HG03571 (cell line): Measurements from ENCODE around the gene GTF3A.

Experiments
- ATAC-seq: cut with Tn5 transposase; IDR thresholded peaks from one replicate; pipeline ENCODE4 v1.9.1; 2021; ENCODE audit not compliant: unreplicated experiment

Gene GTF3A

DNA sequence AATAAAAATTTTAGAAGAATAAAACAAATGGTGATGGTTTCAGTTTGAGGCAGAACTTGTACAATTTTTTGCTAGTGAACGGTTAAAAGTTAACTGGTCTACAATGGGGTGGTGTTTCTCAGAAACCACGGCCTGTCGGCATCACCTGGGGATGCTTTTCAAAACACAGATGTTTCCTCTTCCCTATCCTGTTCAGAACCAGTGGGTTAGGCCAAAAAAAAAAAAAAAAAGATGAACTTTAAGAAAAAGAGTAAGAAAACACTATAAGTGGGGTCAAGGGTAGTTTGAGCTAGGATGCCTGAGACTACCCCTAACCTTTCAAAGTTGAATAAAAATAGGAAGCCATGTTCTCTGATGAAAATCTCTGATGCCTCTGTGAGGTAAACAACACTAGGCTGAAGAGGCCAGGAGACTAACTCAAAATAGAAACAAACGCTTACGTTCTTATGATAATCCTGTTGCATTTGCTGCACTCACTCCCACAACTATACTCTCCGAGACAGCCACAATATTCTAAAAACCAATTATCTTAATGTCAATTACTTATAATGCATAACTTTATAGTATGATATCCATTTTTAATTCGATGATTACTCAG is 22.7 kb downstream of the GTF3A start:
- no peak for ATAC-seq

DNA sequence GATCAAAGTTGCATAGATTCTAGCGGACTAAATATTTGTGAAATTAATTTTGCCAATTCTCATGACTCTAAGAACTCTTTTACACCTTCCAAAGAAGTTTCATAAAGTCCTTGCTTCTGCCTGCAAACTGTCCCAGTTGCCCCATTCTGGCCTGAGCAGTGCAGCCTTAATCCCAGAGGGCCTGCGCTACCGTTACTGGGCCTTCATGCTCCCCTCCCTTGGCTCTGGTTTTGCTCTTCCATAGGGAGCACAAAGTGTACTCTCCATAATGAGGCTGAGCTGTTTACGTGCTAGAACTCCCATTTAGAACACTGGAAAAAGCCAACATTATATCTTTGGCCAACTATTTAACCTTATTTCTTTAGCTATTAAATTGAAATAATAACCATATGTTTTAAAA is 23.9 kb downstream of the GTF3A start:
- ATAC-seq: no peak

DNA sequence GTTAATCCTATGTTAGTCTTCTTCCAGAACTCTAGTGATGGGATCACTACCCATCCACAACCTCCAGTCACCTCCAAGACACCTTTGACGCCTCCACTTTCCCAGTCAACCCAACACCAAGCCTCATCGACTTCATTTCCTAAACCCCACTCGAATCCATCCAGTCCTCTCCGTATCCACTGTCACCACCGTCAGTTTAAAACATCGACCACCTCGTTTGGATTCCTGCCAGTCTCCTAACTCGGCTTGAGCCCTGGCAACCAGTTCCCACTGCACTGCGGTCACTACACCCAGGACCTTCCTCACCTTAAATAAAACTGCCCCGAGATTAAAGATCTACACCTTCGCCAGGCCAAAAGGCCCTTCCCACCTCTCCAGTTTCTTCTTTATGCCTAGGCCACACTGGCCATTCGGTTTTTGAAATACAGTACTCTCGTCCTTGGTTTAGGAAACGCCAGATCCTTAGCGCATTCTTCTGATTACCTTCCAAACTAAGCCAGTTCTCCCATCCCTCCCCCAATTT is 24.7 kb downstream of the GTF3A start:
- no peak for ATAC-seq

DNA sequence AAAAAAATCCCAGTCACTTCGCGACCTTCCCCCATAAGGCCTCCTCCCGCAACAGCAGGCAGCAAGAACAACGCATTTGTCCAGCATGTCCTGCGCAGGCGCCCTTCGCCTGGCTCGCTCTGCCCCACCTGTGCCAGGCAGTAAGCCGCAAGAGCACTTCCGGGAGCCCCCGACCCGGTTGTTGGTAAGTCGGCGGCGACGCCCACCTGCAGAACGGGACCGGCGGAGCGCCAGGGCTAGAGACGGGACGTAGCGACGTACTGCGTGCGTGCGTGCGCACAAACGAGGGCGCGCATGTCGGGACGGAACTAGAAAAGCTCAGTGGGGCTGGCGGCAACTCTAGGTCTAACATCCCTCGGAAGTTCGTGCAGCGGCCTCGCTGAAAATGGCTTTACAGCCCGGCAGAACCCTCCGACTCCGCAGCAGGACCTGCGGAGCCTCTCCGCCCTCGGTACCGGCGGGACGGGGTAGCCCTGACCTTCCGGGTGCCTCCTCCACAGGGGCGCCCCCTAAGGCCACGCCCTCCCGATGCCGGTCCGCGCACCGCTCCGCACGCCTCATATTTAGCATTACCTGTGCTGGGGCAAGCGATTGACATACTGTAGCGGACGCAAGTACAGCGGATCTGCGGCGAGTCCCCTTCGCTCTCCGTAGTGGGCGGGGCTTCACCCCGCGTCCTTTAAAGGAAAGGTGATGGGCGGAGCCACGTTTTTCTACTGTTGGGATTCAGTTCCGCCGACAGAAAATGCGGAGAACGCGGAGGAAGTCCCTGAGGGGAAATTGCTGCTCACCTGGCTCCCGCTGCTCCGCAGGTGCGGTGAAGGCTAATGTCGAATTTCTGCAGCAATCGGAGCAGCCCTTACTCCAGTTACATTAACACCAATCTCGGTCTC is 25.8 kb downstream of the GTF3A start, which contains the start of gene MTIF3:
TSS of gene MTIF3 (minus strand) at position 629 of the 893 bp plus-strand sequence. CDS start 10,116 bp downstream, outside the sequence.
- ATAC-seq: peak; percentile 81

DNA sequence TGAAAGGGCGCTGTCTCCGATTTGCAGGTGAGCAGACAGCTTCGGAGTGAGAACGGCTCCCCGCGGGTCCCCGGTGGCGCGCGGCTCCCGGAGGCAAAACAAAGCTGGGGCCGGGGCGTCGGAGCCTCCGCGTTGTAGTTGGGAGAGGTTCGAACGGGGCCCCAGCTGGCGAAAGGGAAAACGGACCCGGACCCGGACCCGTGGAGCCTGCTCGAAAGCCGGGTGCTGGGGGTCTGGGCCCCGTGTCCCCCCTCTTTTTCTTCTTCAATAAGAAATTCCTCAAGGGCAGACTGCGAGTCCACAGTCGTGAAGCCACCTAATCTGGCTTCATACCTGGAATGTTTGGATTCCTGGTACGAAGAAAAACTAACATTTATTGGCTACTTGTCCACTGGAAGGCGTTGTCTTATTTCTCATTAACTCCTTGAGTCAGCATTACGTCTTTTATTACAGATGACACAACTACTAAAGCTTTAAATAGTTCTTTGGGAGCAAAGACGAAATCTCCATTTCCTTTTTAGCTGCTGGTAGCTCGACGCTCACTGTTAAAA is 26.6 kb downstream of the GTF3A start:
- ATAC-seq: no peak

DNA sequence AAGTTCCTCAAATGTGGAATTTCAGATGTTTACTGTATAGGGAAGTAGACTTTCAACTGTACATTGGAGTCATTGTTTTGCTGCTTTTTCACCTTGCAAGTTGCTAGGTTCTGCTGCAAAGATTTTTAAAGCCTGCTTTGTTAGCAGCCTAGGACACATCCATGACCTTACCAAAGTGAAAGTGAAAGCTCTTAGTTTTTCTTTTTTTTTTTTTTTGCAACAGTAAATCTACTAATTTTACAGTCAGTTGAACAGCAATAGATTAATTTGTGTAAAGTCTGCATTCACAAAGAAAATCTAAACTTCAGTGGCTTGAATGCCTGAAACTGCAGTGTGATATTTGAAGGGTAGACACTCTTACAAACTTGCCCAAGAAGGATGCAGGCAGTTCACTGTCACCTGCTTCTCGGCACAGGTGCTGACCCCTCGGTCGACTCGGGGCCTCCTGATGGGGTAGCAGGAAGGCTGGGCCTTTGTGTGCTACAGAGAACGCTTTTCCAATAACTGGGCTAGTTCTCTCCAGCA is 31.0 kb downstream of the GTF3A start:
- no peak for ATAC-seq

DNA sequence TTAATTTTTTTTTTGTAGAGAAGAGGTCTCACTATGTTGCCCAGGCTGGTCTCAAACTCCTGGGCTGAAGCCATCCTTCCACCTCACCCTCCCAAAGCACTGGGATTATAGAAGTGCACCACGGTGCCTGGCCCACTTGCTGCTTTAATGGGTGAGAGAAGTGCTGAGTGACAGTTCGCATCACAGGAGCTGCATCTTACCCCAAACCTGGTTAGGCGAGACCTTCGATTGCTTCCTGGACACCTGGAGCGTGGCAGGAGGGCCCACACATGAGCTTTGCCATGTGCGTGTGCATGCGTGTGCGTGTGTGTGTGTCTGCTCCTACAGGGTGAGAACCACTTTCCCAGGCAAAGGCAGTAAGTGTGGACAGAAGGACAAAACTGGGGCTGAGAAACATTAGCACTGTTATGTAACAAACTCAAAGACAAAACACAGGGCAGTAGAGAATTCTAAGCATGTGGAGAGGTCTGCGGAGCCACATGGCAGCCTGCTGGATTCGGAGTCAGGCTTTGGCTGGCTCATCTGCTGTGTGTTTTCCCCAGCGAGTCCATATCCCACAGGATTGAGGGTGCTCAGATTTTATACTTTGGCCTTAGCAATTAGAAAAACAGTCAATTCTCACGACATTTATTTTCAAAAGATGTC is 37.6 kb downstream of the GTF3A start:
- ATAC-seq: no peak

DNA sequence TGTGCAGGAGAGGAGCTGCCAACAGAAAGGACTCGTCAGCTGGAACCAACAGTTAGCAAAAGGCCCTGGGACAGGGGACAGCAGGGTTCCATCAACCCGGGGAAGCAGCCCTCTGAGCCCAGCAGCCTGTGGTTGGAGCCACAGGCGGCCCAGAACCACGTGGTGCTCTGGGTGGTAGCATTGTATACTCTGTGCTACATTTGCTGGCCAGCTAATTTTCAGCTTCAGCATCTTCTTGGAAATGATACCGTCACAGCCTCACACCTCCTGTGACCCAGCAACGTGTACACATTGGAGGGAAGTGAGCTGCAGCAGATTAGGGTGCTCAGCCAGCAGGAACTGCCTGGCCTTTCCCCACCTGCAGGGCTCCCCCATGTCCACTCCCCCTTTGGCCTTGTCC is 39.1 kb downstream of the GTF3A start:
- no peak for ATAC-seq

DNA sequence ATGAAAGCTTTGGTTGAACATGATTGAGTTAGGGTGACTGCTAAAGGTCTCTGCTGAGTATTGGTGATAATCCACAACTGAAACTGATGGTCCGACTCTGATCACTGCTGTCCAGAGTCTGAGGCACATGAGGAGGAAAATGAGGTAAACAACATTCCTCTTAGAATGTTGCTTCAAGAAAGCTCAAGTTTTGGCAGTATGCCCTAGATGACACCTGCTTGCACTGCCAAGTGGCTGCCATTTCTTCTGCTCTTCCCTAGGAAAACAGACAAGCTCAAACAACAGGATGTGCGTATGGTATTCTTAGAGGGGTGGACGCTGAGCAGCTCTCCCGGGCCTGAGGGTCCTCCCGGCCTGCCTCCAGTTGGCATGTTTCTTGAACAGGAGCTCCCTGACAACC is 41.2 kb downstream of the GTF3A start:
- no peak for ATAC-seq

DNA sequence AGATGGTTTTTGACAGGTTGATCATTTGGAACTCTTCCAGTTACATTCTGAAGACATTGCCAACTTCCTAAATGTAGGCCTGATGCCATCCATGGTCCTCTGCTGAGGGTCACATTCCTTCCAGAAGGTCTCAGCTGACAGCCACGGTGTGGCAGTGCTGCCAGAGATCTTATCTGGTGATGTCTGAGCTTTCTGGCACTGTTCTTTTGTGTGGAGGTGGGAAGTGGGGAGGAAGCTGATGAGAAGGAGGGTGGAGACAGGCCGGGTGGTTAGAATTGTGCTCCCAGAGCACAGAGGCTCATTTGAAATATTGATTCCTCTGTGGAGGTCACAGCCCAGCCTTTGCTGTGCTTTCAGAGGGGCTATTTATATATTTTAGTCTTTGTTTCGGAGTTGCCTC is 42.1 kb downstream of the GTF3A start:
- ATAC-seq: no peak

DNA sequence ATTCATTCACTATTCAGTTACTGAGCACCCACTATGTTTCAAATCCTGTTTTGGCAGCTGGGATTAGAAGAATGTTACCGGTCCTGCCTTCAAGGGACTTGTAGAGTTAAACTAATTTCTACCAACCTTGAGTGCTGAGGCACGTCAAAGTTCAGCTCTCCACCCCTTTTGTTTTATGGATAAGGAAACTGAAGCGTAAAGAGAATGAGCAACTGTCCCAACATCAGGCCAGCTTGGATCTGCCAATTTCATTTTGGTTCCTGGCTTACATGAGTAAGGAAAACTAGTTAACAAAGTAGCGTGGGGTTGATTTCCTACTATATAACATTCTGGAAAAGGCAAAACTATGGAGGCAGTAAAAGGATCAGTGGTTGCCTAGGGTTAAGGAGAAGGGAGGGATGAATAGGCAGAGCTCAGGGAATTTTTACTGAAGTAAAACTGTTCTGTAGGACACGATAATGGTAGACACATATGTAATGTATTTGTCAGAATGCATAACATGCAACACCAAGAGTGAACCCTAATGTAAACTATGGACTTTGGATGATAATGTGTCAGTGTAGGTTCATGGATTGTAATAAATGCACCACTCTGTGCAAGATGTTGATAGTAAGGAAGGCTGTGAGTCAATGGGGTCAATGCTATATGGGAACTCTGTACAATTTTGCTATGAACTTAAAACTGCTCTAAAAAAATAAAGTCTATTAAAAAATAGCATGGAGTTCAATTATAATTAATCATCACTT is 45.8 kb downstream of the GTF3A start:
- ATAC-seq: no peak

DNA sequence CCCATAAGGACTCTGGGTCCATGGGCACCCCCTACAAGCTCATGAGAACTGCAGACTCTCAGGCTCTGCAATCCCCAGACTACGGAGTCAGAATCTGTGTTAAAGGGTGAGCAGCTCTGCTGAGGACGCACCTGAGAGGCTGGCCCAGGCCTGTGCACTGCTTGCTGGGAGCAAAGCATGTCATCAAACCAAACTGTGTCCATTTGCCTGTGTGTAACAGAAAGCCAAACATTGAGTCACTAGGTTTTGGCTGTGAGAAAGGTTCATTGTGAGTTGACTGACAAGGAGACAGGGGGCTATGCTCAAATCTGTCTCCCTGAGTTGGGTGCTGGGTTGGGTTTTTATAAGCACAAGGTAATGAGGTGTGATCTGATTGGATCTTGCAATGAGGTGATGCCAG is 48.0 kb downstream of the GTF3A start:
- ATAC-seq: no peak

DNA sequence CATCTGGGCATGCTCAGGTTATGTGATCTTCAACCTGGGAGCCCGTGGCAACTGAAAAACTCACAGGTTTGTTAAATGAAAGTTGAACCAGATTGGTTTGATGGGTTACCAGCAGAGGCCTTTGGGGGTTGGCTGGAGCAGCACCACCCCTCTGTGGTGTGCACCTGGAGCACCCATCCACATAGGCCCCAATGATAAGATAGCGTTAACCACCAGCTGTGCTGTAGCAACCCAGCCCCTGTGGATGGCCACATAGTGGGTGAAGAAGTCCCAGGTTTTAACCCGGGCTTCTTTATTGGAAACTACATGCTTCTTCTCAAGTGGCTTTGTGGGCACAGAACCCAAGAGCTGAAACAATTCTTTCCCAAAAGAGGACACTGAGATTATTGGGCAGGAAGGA is 48.5 kb downstream of the GTF3A start:
- ATAC-seq: no peak

DNA sequence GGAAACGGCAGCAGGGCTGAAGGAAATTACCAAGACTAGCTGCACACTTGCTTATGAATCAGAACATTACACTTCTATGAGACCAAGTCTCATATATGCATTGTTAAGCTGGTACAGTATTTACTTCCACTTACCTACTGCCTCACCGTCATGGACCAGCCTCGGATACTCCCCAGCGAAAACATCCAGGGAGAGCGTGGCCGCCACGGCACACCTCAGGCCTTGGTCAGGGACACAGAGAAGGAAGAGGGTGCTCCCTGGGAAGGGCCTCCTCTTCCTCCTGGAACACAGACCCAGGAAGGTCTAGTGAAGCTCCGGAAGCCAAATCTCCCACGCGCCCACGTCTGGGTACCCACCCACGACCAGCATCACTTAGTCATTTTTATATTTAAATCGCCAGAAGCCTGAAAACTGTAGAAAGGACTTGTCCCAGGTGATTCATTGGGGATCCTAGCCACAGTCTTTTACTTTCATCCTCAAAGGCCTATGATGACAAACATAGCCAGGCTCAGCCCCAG is 50.4 kb downstream of the GTF3A start:
- no peak for ATAC-seq

DNA sequence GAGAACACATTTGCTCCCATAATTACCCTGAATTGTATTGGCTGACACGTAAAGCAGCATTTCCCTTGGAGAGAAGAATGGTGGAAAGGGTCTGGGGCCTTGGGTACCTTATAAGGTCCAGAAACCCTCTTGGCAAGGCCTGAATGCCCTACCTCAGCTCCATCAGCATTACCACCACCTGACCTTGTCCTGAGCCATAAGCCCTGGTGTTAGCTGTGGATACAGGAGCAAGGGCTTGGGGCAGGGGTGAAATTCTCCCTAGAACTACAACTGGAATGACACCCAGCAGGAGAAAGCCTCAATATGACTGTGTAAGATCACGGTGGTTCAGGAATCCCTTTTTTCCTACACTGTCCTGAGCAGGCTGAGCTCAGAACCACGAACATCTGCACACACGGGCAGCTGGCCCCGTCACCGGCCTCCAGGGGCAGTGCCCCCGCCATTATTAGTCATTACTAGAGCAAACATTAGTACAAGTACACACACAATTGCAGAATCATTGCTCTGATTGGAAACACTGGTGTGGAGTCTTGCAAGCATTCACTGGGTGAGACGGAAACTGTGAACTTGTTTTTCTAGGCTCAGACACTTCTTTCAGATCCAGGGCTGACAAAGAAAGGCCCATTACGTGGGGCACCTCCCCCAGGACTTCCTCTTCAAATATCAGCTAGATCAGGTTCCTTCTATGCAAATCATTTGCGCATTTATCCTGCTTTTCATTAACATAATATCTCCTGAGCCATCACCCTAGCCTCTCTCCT is 52.7 kb downstream of the GTF3A start:
- ATAC-seq: no peak

DNA sequence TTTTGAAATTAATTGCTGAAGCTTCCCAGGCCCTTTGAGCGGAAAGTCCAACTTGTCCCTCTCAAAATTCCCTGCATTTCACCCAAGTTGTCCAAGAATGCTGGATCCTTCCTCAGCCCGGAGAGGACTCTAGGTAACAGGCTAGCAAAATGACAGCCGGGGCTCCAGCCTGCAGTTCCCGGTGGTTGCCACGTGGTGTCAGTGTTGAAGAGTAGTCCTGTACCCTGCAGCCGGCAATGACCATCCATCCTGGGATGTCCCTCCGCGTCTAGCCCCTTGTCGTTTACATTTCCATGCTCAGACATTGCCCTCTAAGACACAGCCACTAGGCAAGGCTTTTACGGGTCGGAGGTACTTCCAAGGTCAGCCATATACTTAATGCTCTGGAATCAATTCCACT is 57.3 kb downstream of the GTF3A start:
- ATAC-seq: no peak

DNA sequence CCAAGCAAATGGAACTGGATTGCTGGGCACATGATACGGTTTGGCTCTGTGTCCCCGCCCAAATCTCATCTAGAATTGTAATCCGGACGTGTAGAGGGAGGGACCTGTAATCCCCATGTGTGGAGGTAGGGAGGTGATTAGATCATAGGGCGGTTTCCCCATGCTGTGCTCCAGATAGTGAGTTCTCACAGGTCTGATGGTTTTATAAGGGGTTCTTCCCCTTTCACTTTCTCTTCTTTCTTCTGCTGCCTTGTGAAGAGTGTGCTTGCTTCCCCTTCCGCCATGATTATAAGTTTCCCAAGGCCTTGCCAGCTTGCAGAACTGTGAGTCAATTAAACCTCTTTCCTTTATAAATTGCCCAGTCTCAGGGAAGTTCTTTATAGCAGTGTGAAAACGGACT is 58.6 kb downstream of the GTF3A start:
- peak; percentile 91 for ATAC-seq

DNA sequence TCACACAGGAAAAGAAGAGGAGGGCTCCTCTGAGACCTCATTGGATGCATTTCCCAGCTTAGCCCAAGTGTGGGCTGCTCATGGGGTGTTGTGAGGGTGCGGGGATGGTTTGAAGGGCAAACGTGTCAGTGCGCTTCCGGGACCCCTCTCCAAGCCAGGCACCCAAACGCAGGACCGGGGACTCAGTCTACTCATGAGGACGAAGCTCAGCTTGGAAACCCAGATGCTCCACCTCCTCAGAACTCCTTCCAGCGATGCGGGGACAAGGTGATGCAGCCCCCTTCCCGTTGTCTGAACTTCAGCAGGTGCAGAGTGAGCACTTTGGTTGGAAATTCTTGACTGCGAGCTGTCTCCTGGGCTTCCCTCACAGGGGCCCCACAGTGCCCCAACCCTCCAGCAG is 59.0 kb downstream of the GTF3A start:
- ATAC-seq: no peak
